Left ventricle myocardium superior (tissue), 1 donor: ENCODE results near the gene ITCH. TPM values are rescaled to one million over a fixed set of nuclear protein-coding genes. Genes with fewer than 3 reads are reported as not detected.
"Not testable (repeated sequence)": the region's sequence is repeated elsewhere in the genome, so short reads cannot be mapped to it uniquely, and the experiment has no call there.

ENCODE experiments used
- ATAC-seq: fragments of 200-7000 bp; cut with Tn5 transposase; one replicate; pipeline ENCODE4 v1.9.1; 2020; ENCODE audit warnings: mild to moderate bottlenecking, moderate library complexity
- DNase-seq: peaks from one replicate; pipeline ENCODE4 v3.0.0-alpha.2; 2020
- intact Hi-C: fragments of 100-400 bp; cut with micrococcal nuclease; formaldehyde crosslinking; loops from one replicate; pipeline ENCODE4 v1.11.0; 2022
- total RNA-seq: library from RNA; stranded (reverse); fragmentation: NEBNext Ultra II Directional; extraction: Animal tissue kit (Norgen Biotek cat#: 25700); gene quantifications from one replicate; pipeline ENCODE4 v1.2.1, GENCODE V29; 2021
- donor health status: DM: no; HTN: yes; CAD: no; lungs with severe emphysema.

The ITCH gene
- total RNA-seq, 1 donor from 2014 or later = 39.5 TPM

GRCh38 chr20:34403908-34404307 lies 40.8 kb downstream of the ITCH start:
- DNase-seq (no peak), ATAC-seq (no peak)
- intact Hi-C loops = no loop called here

GRCh38 chr20:34404803-34405202 lies 41.7 kb downstream of the ITCH start:
- intact Hi-C loops = no loop called here
- ATAC-seq (no peak), DNase-seq (no peak)

- intact Hi-C loops, ATAC-seq, DNase-seq: not testable (repeated sequence)
Observed at GRCh38 chr20:34405247-34405651, 42.2 kb downstream of the ITCH start.

GRCh38 chr20:34405942-34406341 lies 42.9 kb downstream of the ITCH start:
- ATAC-seq, DNase-seq, intact Hi-C loops: not testable (repeated sequence)

GRCh38 chr20:34407962-34408474 lies 44.9 kb downstream of the ITCH start:
- ATAC-seq (no peak), DNase-seq (no peak)
- intact Hi-C loops = no loop called here

GRCh38 chr20:34410336-34410735 lies 47.3 kb downstream of the ITCH start:
- DNase-seq (no peak), ATAC-seq (no peak)
- intact Hi-C loops = no loop called here

GRCh38 chr20:34412453-34412852 lies 49.4 kb downstream of the ITCH start:
- no peak for DNase-seq
- intact Hi-C loops = no loop called here
- ATAC-seq = no peak

GRCh38 chr20:34414525-34414924 lies 51.5 kb downstream of the ITCH start:
- intact Hi-C loops, DNase-seq, ATAC-seq: not testable (repeated sequence)

- no peak for DNase-seq
- peak; percentile 31 for ATAC-seq
- intact Hi-C loops = no loop called here
Observed at GRCh38 chr20:34415079-34415478, 52.0 kb downstream of the ITCH start.

- DNase-seq = no peak
- no peak for ATAC-seq
- intact Hi-C loops = no loop called here
Observed at GRCh38 chr20:34420146-34420545, 57.1 kb downstream of the ITCH start.

GRCh38 chr20:34420975-34421374 lies 57.9 kb downstream of the ITCH start:
- no peak for ATAC-seq

GRCh38 chr20:34421766-34422466 lies 58.8 kb downstream of the ITCH start:
- DNase-seq = no peak
- intact Hi-C loops = no loop called here
- peak; percentile 75 for ATAC-seq

More at GRCh38 chr20:34420975-34421374, 57.9 kb downstream of the ITCH start:
- intact Hi-C loops = no loop called here
- DNase-seq = no peak

GRCh38 chr20:34425032-34425690 lies 62.1 kb downstream of the ITCH start:
- ATAC-seq (peak; percentile 12), DNase-seq (peak; percentile 43)
- intact Hi-C loops = not testable (repeated sequence)

- intact Hi-C loops = no loop called here
- no peak for DNase-seq
Observed at GRCh38 chr20:34426026-34426425, 63.0 kb downstream of the ITCH start.

GRCh38 chr20:34427331-34427730 lies 64.3 kb downstream of the ITCH start:
- ATAC-seq (peak; percentile 66), DNase-seq (no peak)
- intact Hi-C loops = no loop called here

More at GRCh38 chr20:34426026-34426425, 63.0 kb downstream of the ITCH start:
- ATAC-seq = no peak

GRCh38 chr20:34427784-34428183 lies 64.7 kb downstream of the ITCH start:
- intact Hi-C loops = no loop called here
- no peak for ATAC-seq
- no peak for DNase-seq

GRCh38 chr20:34431168-34431567 lies 68.1 kb downstream of the ITCH start:
- DNase-seq (no peak), ATAC-seq (no peak)
- intact Hi-C loops = no loop called here

GRCh38 chr20:34432663-34433062 lies 69.6 kb downstream of the ITCH start:
- ATAC-seq, intact Hi-C loops, DNase-seq: not testable (repeated sequence)

- intact Hi-C loops = no loop called here
- ATAC-seq (no peak), DNase-seq (no peak)
Observed at GRCh38 chr20:34433391-34433790, 70.3 kb downstream of the ITCH start.

GRCh38 chr20:34435589-34435988 lies 72.5 kb downstream of the ITCH start:
- intact Hi-C loops = no loop called here
- DNase-seq (no peak), ATAC-seq (no peak)
